Raji (cell line): Measurements from ENCODE around the gene HDDC3.

Source experiments
- POLR2A ChIP-seq: IDR thresholded peaks from 2 replicates; pipeline ENCODE4 v1.6.1; 2011; ENCODE audit warnings: low read depth, low read length, control low read depth; ENCODE audit not compliant: insufficient read depth

Gene HDDC3

DNA sequence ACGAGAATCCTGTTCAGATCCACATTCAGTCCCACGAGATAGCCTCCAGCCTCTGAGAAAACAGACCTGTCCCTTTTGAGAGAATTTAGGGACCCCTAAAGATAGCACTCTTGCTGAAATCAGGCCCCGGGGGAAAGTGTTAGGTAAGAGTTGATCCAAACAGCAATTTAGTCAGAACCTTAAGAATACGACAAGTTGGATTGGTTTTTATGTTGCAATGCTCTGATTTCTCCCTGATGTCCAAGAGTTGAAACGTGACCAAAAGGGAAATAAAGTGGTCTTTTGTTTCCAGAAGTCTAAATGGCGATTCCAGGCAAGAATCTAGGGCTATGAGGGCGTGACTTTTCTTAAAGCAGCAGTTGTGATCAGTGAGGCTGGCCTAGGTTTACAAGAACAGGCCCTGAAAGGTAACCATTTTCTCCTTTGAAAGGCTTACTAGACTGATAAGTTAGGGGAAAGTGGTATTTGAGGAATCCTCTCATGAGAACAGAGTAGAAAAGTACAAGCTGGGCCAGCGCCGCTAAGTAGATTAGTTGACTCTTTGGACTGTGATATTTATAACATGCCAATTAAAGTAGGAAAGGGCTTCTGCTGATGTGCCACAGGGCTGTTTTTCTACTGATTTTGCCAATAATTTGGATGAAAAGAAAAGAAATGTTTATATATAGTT is 24.4 kb downstream of the HDDC3 start:
- no peak for TF ChIP-seq POLR2A

DNA sequence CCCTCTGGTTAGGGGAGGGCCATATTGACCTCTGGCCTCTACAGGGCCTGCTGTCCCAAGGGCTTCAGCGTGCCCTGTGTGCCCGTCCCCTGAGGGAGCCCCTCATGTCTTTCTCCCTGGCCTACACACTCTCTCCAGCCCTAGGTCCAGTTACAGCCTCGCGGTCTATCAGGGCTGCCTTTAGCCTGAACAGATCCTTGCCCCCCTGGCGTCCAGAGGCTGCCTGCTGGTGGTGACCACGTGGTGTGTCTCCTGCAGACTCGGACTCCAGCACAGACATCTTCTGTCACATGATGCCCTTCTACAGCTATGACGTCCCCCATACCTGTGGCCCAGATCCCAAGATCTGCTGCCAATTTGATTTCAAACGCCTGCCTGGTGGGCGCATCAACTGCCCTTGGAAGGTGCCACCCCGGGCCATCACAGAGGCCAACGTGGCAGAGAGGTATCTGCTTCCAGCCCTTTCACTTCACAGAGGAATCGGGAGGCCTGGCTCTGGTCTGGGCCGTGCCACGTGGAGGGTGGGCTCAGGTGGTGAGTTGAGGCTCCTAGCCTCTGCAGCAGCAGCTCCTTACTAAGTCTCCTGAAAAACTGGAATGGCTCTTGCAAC is 25.2 kb downstream of the HDDC3 start:
- TF ChIP-seq POLR2A = no peak

DNA sequence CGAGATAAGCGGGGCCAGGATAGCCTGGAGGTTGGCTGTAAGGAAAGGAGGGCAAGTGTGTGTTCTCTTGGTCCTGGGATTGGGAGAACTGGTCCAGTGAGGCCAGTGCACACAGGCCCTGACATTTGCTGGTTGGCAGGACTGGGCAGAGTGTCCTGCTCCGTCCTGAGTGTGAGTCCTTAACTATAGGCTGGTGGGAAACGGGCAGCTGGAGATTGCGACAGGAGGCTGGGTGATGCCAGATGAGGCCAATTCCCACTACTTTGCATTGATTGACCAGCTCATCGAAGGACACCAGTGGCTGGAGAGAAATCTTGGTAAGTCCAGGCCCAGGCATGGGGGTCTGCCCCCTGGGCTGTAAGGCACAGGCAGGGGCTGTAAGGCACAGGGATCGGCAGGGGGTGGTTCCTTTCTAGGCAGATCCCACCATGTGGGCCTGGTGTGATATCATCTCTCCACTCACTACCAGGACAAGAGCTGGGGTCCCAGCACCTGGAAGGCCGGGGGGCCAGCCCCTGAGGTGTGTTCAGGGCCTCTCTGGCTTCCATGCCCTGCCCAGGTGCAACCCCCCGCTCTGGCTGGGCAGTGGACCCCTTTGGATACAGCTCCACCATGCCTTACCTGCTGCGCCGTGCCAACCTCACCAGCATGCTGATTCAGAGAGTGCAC is 26.0 kb downstream of the HDDC3 start:
- no peak for TF ChIP-seq POLR2A

DNA sequence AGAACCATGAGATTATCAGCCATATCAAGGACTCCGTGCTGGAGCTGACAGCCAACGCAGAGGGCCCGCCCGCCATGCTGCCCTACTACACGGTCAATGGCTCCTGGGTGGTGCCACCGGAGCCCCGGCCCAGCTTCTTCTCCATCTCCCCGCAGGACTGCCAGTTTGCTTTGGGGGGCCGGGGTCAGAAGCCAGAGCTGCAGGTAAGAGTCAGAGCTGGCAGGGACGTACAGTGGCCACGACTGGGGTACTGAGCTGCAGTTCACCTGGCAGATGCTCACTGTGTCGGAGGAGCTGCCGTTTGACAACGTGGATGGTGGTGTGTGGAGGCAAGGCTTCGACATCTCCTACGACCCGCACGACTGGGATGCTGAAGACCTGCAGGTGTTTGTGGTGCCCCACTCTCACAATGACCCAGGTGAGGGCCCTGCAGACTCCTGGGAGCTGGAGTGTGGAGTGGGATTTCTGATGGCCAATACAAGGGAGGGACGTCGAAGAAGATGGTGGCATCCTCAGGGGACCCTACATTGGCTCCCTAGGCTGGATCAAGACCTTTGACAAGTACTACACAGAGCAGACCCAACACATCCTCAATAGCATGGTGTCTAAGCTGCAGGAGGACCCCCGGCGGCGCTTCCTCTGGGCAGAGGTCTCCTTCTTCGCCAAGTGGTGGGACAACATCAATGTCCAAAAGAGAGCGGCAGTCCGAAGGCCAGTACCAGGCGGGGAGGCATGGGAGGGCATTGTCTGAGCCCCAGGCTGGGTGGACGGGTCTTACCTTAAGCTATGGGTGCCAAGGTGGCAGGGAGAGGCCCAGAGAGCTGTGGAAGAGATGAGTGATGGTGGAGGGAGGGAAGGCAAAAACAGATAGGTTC is 26.8 kb downstream of the HDDC3 start:
- TF ChIP-seq POLR2A = no peak

DNA sequence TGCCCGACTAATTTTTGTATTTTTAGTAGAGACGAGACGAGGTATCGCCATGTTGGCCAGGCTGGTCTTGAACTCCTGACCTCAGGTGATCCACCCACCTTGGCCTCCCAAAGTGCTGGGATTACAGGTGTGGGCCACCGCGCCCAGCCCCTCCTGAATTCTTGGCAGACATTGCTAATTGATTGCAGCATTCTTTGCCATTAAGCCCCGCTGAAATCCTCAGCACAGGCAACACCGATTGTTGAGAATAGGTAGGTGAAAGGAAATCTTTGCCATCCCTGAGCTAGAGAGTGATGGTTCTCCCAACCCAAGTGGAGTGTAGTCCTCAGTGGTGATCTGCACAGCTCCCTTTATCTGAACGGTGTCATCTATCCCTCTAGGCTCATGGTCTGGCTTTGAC is 27.6 kb downstream of the HDDC3 start:
- TF ChIP-seq POLR2A = no peak

DNA sequence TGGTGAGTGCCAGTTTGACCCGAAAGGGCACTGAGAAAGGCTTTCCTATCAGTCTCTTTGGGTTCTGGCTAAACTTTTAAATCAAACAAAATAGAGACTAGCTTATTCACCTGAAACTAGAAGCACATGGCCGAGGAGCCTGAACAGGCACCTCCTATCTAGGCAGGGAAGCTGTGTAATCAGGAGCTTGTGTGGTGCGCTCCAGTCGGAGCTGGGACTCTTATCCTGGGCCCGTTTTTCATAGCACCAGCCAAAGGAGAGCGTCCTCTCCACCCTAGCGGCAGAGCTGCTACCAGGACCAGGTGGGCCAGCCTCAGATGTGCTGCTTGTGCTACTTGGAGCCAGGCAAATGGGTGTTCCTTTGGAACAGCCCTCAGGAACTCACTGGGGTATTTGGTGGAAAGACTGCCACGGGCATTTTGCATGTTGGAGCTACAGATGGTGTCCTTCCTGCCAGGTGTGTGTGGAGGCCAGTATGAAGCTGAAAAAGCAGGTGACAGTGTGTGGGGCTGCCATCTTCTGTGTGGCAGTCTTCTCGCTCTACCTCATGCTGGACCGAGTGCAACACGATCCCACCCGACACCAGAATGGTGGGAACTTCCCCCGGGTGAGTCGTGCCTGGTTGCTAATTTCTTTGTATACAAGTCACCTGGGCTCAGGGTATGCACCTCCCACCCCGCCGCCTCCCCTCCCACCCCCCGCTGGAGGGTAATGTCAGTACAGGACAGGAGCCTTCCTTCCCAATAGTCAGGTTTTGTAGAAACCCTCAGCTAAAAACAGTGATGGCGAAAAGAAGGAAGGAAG is 28.4 kb downstream of the HDDC3 start:
- TF ChIP-seq POLR2A = no peak

DNA sequence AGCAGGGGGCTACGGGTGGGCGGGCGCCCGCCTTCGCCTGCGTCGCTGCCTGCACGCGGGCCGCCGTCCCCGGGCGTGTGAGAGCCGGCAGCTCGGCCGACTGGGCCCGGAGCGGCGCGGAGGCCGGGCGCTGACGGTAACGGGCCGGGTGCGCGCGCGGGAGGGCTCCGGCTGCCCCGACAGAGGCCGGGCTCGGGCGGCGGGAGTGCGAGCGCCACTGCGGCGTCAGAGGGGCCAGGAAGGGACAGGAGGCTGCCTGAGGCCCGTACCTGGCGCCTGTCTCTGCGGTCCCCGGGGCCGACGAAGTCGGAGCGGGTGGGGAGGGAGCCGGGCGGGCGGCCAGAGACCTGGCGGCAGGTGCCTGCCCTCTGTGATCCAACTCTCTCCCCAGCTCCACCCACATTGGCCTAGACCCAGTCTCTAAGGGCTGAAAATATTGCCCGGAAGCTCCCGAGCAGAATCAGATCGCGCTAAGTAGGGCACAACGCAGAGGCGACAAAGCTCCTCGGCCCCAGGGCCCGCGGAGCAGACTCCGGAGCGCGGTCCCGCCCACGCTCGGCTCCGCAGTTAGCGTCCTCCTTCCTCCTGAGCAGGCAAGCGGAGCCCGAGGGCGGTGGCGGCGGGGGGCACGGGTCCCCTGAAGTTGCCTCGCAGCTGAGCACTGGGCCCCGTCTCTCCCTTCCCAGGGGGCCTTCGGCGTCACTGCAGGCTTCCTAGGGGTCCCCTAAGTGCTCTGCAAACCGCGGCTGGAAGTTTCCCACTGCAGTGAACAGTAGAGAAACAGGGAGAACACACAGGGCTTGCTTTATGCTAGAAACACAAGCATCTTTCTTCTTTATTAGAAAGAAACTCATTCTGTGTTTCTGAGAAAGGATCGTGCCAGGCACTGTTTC is 29.3 kb downstream of the HDDC3 start, which contains the start of gene MAN2A2:
Gene MAN2A2, plus strand, starts transcription at position 463 of the 893 bp plus-strand sequence. CDS start 906 bp downstream, outside the sequence.
- TF ChIP-seq POLR2A = no peak; the same call in 1 of the 2 replicates

DNA sequence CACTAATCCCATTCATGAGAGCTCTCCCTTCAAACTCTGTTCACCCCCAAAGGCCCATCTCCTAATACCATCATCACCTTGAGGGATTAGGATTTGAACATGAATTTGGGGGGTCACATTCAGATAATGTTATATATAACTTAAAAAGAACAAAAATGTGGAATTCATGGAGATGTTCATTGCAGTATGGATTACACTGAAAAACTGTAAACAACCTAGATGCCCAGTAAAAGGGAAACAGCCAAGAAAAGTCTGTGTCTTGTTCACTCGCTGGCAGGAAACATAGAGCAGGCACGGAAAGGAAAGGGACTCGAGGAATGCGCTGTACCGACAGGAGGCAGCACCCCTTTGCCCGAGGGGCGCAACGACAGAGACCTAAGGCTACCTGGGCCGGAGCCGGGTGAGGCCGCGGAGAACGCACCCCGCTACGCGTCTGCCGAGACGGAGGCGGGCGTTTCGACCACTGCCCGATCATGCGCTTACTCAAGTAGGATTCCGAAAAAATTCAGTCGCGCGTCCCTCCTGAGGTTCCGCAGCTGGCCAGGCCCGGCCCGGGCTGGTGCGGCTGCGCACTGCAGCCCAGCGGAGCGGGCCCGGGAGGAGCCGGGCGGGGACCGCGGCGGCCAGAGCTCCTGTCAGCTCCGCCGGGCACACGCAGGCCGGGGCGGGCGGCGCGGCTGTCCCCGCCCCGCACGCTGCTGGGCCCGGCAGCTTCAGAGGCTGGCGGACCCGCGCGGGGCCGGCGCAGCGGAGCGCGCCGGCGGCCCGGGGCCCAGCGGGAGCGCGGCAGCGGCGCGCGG is 30.1 kb downstream of the HDDC3 start:
- TF ChIP-seq POLR2A = no peak; the same call in 1 of the 2 replicates

DNA sequence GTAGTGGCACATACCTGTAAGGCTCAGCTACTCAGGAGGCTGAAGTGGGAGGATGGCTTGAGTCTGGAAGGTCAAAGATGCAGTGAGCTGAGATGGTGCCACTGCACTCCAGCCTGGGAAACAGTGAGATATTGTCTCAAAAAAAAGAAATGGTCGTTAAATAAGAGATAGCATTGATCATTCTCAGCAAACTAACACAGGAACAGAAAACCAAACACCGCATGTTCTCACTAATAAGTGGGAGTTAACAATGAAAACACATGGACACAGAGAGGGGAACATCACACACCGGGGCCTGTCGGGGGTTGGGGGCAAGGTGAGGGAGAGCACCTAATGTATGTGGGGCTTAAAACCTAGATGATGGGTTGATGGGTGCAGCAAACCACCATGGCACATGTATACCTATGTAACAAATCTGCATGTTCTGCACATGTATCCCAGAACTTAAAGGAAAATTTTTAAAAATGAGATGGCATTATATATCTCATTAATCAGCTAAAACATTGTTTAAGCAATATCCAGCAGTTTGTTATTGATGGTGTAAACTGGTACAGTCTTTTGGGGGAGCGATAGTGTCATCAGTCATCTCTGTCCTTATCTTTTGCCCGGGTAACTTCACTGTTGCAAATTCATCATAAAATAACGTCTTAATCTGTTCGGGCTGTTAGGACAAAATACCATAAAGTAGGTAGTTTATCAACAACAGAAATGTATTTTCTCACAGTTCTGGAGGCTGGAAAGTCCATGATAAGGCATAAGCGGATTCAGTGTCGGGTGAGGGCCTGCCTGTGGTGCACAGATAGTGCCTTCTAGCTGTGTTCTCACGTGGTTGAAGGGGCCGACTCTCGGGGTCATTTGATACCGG is 30.9 kb downstream of the HDDC3 start:
- no peak for TF ChIP-seq POLR2A

DNA sequence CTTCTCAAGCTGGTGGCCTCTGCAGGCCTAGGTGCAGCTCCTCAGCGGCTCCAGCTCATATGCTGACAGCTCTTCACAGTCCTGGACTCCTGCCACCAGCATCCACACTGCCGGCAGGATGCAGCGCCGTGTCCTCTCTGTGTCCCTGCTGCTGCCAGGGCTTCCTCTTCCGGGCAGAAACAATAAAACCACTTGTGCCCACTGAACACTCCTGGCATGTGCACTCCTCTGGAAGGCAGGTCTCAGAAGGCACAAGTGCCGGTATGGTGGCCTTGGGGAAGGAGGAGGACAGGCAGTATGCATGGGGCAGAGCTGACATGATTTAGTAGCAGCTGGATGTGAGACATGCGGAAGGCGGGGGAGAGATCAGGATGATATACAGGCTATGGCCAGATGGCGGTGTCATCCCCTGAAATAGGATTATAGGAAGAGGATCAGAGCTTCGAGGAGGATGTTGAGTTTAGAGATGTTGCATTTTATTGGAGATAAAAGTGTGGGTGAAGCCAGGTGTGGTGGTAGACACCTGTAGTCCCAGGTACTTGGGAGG is 36.7 kb downstream of the HDDC3 start:
- no peak for TF ChIP-seq POLR2A
